KG1 (cell line): ENCODE data around the gene ZC3H12C.
"Not testable (repeated sequence)": the region's sequence is repeated elsewhere in the genome, so short reads cannot be mapped to it uniquely, and the experiment has no call there.

ENCODE experiments used
- DNase-seq: peaks from one replicate; lab custom pipeline; 2025; lab: John Stamatoyannopoulos, UW

The ZC3H12C gene

GRCh38 chr11:110092515-110093406 lies at the start of gene ZC3H12C:
ZC3H12C (plus strand) TSS chr11:110093392; CDS start chr11:110093412, 20 bp downstream.
- peak; percentile 72 for DNase-seq

- DNase-seq, result no peak
Observed at GRCh38 chr11:110044226-110044968, 48.8 kb upstream of the ZC3H12C start.

GRCh38 chr11:110046775-110047380 lies 46.3 kb upstream of the ZC3H12C start:
- DNase-seq, result no peak

GRCh38 chr11:110049501-110050200 lies 43.5 kb upstream of the ZC3H12C start:
- DNase-seq, result no peak

GRCh38 chr11:110050201-110050506 lies 43.0 kb upstream of the ZC3H12C start:
- no peak for DNase-seq

GRCh38 chr11:110053848-110054414 lies 39.3 kb upstream of the ZC3H12C start:
- DNase-seq, result no peak

- DNase-seq, result no peak
Observed at GRCh38 chr11:110056956-110057355, 36.2 kb upstream of the ZC3H12C start.

GRCh38 chr11:110059706-110060463 lies 33.3 kb upstream of the ZC3H12C start:
- DNase-seq, result no peak

GRCh38 chr11:110061296-110061695 lies 31.9 kb upstream of the ZC3H12C start:
- no peak for DNase-seq

GRCh38 chr11:110062247-110062646 lies 30.9 kb upstream of the ZC3H12C start:
- DNase-seq, result no peak

- no peak for DNase-seq
Observed at GRCh38 chr11:110065189-110065588, 28.0 kb upstream of the ZC3H12C start.

- not testable (repeated sequence) for DNase-seq
Observed at GRCh38 chr11:110068001-110068400, 25.2 kb upstream of the ZC3H12C start.

- peak; percentile 86 for DNase-seq
Observed at GRCh38 chr11:110069158-110069737, 23.9 kb upstream of the ZC3H12C start.

GRCh38 chr11:110070176-110070575 lies 23.0 kb upstream of the ZC3H12C start:
- peak; percentile 55 for DNase-seq

GRCh38 chr11:110071197-110071596 lies 22.0 kb upstream of the ZC3H12C start:
- DNase-seq, result no peak

- DNase-seq, result peak; percentile 39
Observed at GRCh38 chr11:110072930-110073329, 20.3 kb upstream of the ZC3H12C start.

GRCh38 chr11:110074499-110074898 lies 18.7 kb upstream of the ZC3H12C start:
- DNase-seq, result no peak

GRCh38 chr11:110075105-110075846 lies 17.9 kb upstream of the ZC3H12C start:
- DNase-seq, result no peak

GRCh38 chr11:110075847-110076208 lies 17.4 kb upstream of the ZC3H12C start:
- no peak for DNase-seq

GRCh38 chr11:110076371-110076965 lies 16.7 kb upstream of the ZC3H12C start:
- DNase-seq, result peak; percentile 78
